ENCODE results near the gene PEAK1. TPM values are rescaled to one million over a fixed set of nuclear protein-coding genes. Genes with fewer than 3 reads are reported as not detected.

Gene PEAK1
- total and polyA plus RNA-seq, 9 of the 15 experiments (the other 6 are each of a cell fraction or from before 2014, with no cell fraction given) = 0.99 to 22.4 (median 10.8) TPM

DNA sequence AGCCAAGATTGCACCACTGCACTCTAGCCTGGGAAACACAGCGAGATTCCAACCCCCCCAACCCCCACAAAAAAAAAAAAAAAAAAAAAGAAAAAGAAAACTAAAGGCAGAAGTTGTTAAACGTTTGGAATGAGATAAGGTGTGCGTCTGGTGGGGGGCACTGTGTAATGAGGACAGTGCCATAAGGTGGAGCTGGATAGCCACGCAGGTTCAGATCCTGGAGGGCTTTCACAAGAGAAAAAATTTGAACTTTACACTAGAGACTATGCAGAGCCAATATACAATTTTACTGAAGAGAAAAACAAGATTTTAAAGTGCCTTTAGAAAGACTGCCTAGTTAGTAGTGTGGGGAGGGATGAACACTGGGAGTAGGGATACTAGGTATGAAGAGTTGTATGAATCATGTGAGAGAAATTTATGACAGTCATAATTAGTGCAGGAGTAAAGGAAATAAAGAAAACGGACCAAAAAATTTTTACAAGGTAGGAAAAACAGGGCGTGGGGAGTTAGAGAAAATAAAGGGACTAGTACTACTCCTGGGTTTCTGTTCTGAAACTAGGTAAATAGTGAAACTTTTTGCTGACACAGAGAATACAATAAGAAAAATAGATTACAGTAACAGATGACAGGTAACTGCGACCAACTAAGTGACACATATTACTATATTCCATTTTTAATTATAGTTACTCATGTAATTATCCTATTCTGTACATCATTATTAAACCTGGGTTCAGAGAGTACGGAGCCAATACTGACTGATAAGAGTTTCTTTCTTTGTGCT is 108.1 kb downstream of the PEAK1 start:
- H3K9ac ChIP-seq (ENCODE audit: insufficient read depth in 1 of 2, low read depth in 2 of 2, low read length in 2 of 2) = no peak overlapping the region
- no peak overlapping the region for H2AFZ ChIP-seq (ENCODE audit: low read depth, low read length)
- no peaks in the 10 kb centered on the region for H3K9me1 ChIP-seq (ENCODE audit: control insufficient read depth, insufficient read depth, low read length)
- WGBS (ENCODE audit: insufficient coverage, low coverage, missing lambda C conversion rate) = 35% methylated on average over 7 of the region's 8 CpGs
- TF ChIP-seq MAFF (IDR thresholded peaks at IDR 0.05; ENCODE audit: low read length) (peak; percentile 36), C11orf30 (IDR thresholded peaks at IDR 0.05; ENCODE audit: low read depth) (peak; percentile 67), ZNF507 (tag; conservative IDR thresholded peaks at IDR 0.05) (peak; percentile 50), CSDE1 (IDR thresholded peaks at IDR 0.05) (no peak), EZH2 (IDR thresholded peaks at IDR 0.05; ENCODE audit: borderline replicate concordance, low read depth, low read length) (no peak), ZC3H8 (IDR thresholded peaks at IDR 0.05) (no peak), MAFG (tag; conservative IDR thresholded peaks at IDR 0.05) (peak; percentile 51; the same call in 1 of the 2 replicates), RAD21 (CRISPR knock-in tag; conservative IDR thresholded peaks at IDR 0.05 in 1 of 2, IDR thresholded peaks at IDR 0.05 in 1 of 2) (peak in 1 of 2 experiments; percentile 22; a peak in 1 of 4 replicates), ZNF316 (IDR thresholded peaks at IDR 0.05) (peak; percentile 82)
- TF ChIP-seq, protein P1, sequence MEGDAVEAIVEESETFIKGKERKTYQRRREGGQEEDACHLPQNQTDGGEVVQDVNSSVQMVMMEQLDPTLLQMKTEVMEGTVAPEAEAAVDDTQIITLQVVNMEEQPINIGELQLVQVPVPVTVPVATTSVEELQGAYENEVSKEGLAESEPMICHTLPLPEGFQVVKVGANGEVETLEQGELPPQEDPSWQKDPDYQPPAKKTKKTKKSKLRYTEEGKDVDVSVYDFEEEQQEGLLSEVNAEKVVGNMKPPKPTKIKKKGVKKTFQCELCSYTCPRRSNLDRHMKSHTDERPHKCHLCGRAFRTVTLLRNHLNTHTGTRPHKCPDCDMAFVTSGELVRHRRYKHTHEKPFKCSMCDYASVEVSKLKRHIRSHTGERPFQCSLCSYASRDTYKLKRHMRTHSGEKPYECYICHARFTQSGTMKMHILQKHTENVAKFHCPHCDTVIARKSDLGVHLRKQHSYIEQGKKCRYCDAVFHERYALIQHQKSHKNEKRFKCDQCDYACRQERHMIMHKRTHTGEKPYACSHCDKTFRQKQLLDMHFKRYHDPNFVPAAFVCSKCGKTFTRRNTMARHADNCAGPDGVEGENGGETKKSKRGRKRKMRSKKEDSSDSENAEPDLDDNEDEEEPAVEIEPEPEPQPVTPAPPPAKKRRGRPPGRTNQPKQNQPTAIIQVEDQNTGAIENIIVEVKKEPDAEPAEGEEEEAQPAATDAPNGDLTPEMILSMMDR (IDR thresholded peaks at IDR 0.05 in 2 of 3, conservative IDR thresholded peaks at IDR 0.05 in 1 of 3; ENCODE audit: insufficient read depth in 2 of 3, low read depth in 1 of 3, low read length in 3 of 3) = peak in 2 of 3 experiments; percentile 14 to 21; a peak in 2 of 6 replicates
- TF ChIP-seq, protein P2, sequence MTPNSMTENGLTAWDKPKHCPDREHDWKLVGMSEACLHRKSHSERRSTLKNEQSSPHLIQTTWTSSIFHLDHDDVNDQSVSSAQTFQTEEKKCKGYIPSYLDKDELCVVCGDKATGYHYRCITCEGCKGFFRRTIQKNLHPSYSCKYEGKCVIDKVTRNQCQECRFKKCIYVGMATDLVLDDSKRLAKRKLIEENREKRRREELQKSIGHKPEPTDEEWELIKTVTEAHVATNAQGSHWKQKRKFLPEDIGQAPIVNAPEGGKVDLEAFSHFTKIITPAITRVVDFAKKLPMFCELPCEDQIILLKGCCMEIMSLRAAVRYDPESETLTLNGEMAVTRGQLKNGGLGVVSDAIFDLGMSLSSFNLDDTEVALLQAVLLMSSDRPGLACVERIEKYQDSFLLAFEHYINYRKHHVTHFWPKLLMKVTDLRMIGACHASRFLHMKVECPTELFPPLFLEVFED (CRISPR knock-in tag; conservative IDR thresholded peaks at IDR 0.05) = no peak
- TF ChIP-seq, protein P3, sequence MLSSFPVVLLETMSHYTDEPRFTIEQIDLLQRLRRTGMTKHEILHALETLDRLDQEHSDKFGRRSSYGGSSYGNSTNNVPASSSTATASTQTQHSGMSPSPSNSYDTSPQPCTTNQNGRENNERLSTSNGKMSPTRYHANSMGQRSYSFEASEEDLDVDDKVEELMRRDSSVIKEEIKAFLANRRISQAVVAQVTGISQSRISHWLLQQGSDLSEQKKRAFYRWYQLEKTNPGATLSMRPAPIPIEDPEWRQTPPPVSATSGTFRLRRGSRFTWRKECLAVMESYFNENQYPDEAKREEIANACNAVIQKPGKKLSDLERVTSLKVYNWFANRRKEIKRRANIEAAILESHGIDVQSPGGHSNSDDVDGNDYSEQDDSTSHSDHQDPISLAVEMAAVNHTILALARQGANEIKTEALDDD (IDR thresholded peaks at IDR 0.05) = peak; percentile 30; the same call in 1 of the 2 replicates
- ATAC-seq (peak; percentile 63; the same call in 2 of the 3 replicates), DNase-seq (ENCODE audit: extremely low read depth in 1 of 4, low spot score in 3 of 4) (no peak), FAIRE-seq (no peak)
- intact Hi-C loops (cut with micrococcal nuclease) (no loop called here), in situ Hi-C loops (cut with MboI) (no loop called here)
- H3K4me2 ChIP-seq (ENCODE audit: insufficient read depth, low read length) = no peak overlapping the region
- H3K79me2 ChIP-seq (ENCODE audit: control insufficient read depth, insufficient read depth, low read length) = peaks cover 2% of the 10 kb centered on the region; the same call in 1 of the 3 replicates
- ChIA-PET CTCF (ENCODE audit: low intra/inter-chr PET ratio) (no interaction called here), POLR2A (no interaction called here)
- H3K27me3 ChIP-seq (ENCODE audit: control insufficient read depth in 2 of 2, insufficient read depth in 2 of 2, low read length in 2 of 2) = no peaks in the 10 kb centered on the region
- H3K36me3 ChIP-seq (ENCODE audit: control insufficient read depth, insufficient read depth, low read length) = no peaks in the 10 kb centered on the region
- no peaks in the 10 kb centered on the region for H3K9me3 ChIP-seq (replicated peaks; ENCODE audit: control insufficient read depth, insufficient read depth, low read depth, low read length)
- BruUV-seq (replicated peaks) = no TSS peak
- no peaks in the 10 kb centered on the region for H4K20me1 ChIP-seq (replicated peaks; ENCODE audit: control insufficient read depth, insufficient read depth, low read length)
- H3K4me3 ChIP-seq = no peak overlapping the region
- H3K27ac ChIP-seq (ENCODE audit: extremely low read depth, low read depth, low read length) = no peak overlapping the region
- no peaks in the 10 kb centered on the region for H3K4me1 ChIP-seq (replicated peaks in 1 of 2; ENCODE audit: control insufficient read depth in 2 of 2, insufficient read depth in 2 of 2, low read length in 2 of 2)

All from K562 (cell line).